ENCODE results near the gene PPP1R9B.

DNA sequence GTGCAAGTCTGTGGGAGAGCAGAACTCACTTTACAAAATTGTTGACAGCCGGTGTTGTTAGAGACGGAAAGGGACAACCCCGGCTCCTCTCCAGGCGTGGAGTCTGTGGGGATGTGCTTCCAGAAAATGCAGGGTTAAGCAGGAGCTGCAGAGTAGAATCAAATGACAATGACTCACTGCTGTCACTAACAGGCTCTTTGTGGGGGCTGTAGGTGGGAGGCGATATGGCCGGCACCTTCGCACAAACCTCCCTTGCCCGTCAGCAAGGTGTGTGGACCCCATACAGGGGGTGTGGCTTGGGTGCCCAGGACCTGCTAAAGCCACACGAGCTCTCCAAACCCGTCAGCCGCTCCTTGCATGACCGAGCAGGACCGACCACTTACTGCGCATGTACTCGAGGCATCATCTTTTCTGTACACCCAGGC is 49.5 kb downstream of the PPP1R9B start:
- TF ChIP-seq POLR2A (IDR thresholded peaks at IDR 0.05), result no peak
- TF ChIP-seq, protein P1, sequence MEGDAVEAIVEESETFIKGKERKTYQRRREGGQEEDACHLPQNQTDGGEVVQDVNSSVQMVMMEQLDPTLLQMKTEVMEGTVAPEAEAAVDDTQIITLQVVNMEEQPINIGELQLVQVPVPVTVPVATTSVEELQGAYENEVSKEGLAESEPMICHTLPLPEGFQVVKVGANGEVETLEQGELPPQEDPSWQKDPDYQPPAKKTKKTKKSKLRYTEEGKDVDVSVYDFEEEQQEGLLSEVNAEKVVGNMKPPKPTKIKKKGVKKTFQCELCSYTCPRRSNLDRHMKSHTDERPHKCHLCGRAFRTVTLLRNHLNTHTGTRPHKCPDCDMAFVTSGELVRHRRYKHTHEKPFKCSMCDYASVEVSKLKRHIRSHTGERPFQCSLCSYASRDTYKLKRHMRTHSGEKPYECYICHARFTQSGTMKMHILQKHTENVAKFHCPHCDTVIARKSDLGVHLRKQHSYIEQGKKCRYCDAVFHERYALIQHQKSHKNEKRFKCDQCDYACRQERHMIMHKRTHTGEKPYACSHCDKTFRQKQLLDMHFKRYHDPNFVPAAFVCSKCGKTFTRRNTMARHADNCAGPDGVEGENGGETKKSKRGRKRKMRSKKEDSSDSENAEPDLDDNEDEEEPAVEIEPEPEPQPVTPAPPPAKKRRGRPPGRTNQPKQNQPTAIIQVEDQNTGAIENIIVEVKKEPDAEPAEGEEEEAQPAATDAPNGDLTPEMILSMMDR (IDR thresholded peaks at IDR 0.05), result no peak
